Stimulated activated CD4-positive, alpha-beta T cell treated with anti-CD3 and anti-CD28 coated beads, Interleukin-15, amount 100 ng/mL, for 24 hours (primary cell): ENCODE data around the gene AREL1.

ENCODE experiments used
- DNase-seq: peaks from one replicate; pipeline ENCODE4 v3.0.0-alpha.2; 2020

AREL1 gene

DNA sequence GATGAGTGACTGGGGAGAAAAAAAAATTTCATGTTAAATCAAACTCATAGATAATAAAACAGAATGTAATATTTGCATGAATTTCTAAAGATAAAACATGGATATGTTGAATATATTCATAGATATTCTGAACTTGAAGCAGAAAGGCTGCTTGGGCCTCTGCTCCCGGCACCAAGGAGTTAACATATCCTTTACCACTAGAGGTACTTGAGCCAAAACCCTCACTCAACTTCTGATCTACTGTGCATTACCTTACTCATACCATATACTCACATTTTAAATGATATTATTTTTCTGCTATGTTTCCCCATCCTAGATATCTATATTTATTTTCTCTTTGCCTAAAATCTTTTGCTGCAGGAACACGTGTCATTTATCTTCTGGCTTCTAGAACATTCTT, 14.9 kb downstream of the AREL1 start:
- no peak for DNase-seq

DNA sequence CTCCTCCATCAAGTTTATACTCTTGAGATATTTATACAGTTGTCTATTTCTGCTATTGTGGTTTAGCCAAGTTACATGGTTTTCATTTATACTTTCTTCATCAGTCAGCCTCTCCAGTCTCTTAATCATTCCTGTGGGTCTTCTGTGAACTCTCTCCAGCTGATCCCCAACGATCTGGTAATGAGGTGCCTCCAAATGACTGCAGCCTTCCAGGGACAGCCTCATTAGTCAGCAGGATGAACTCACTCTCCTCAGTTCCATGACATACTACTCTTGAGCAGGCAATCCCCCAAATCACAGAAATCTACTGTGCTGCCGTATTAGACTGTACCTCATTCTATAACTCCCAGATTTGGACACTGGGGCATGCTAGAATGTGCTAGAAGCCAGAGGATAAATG, 15.3 kb downstream of the AREL1 start:
- DNase-seq = no peak

DNA sequence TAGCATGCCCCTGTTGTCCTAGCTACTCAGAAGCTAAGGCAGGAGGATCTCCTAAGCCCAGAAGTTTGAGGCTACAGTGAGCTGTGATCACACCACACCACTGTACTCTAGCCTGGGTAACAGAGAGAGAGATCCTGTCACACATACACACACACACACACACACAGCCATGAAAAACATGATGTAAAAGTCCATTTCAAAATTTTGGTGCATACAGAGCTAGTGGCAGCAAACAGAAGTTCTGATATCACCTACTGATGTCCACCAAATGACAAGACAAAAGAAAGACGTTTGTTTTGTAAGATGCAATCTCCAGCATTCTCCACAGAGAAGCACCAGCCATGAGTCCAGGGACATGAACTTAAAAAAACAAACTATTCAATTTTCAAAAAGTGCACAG, 15.9 kb downstream of the AREL1 start:
- no peak for DNase-seq

DNA sequence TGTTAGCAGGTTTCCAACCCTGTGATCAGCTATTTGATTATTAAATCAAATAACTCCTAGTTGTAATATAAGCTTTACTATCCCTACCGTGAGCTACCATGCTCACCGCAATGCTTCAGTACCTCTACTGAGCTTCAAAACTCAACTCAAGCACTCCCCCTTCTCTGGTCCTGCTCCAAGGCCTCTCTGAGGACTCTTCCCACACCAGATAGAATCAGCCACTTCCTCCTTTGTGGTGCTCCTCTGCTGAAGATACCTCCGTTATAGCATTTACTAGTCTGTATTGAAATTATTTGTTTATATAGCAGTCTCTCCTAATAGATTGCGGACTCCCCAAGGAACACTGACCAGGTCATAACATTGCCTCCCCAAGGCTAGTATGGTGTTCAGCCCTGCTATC, 17.5 kb downstream of the AREL1 start:
- no peak for DNase-seq

DNA sequence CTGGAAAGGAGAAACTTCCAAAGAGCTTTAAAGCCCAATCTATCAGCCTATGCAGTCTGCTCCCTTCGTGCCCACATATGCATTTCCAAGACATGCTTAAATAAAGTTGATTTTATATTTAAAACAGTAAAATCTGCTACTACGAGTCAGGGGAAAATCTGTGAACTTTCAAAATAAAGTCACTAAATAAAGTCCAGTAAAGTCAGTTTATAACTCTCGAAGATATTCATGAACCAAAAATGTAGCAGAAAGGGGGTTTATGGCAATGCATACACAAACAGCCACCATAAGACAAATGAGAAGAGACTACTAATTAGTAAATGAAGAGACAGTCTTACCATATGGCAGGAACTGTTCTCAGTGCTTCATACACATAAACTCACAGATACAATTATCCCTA, 19.7 kb downstream of the AREL1 start:
- no peak for DNase-seq

DNA sequence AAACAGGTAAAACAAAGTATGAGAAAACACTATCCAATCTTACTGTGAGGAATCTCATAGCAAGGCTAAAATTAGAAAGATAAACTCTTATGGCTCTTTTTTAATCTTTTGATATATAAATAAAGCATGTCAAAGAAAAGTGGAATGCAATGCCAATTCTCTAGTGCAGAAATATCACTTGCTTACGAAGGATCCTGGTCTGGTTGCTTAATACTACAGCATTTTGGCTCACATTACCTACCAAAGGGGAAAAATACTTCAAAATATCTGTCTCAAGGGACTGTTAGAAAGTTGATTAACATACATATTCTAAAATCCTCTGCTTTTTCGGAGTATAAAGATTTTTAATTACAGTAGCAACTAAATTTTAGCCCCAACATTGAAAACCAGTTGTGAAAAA, 21.4 kb downstream of the AREL1 start:
- DNase-seq = no peak

DNA sequence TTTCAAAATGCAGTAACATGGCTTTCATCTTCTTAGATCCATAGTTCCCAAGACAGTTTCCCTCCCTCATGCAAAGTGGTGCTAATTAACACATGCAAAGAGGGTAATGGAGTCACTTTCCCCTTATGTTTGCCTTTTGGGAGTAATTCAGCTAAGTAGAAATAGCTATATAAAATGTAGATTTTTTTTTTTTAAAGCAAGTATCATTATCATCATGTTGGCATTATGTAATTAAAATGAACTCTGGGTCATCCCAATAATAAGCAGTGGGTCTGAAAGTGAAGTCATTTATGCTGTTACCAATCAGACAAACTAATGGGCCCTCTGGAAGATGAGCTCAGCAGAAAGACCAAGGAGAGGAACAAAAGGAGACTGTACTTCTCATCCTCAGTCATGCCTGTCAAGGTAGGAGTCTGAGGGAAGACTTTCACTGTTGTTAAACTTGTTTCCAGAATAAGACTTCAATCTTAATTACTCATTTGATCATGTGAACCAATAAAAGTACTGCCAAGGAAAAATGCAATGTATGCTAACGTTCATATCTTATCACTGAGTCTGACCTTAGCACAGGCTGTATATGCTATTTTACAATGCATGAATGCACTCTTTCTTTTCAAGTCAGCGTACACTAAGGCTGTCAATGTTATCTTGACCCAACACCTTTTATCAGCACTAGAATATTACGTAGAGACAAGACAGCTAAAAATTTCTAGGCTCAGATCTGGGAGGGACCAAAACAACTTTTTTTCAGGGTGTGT, 26.8 kb downstream of the AREL1 start:
- DNase-seq = no peak

DNA sequence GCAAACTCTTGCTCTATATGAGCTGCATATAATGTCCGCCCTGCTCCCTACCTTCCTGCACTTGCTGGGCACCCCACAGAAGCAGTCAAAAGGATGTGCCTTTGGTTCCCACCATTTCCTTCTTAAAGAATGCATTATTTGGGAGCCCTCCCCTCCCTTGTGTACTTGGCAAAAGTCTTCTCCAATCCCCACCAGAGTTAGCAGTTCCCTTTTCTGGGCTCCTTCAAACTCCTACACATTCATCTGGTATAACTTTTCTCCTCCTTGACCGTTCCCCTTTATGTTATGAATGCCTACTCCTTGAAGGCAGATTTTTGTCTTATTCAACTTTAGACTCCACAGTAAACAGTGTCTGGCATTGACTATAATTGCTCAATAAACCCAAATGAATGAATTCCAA, 27.8 kb downstream of the AREL1 start:
- DNase-seq = no peak

DNA sequence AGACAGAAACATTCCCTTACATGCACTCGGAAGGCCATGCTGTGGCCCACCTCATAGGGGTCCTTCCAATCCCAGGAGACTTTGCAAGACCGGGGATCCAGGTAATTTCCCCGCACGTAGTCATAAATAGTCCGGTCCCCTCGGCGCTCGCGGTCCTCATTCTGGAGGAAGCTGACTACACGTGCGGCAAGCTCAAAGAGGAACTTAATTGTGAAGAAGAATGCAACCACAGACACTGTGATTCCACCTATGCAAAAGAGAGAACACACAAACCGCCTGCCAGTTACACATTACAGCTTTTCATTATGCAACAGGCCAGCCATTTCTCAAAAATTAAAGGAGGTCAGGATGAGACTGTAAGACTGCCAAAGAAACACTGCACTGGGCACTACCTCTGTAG, 28.4 kb downstream of the AREL1 start:
- peak; percentile 8 for DNase-seq

DNA sequence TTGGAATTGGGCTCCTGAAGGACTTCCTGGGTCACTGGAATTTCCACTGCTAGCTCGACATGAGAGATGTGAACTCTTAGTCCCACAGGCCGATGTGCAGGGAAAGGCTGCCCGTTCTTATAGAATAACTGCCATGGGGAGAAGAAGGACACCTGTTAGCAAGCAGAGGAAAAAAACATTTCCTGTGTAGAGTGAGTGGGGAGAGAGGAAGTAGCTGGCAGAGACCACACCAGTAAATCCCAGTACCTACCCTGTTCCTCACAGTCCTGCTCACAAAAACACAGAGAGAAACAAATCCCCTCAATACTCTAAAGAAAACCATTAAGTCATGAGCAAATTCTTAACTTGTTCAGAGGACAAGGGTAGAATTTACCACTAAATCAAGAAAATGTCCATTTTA, 29.5 kb downstream of the AREL1 start:
- no peak for DNase-seq

DNA sequence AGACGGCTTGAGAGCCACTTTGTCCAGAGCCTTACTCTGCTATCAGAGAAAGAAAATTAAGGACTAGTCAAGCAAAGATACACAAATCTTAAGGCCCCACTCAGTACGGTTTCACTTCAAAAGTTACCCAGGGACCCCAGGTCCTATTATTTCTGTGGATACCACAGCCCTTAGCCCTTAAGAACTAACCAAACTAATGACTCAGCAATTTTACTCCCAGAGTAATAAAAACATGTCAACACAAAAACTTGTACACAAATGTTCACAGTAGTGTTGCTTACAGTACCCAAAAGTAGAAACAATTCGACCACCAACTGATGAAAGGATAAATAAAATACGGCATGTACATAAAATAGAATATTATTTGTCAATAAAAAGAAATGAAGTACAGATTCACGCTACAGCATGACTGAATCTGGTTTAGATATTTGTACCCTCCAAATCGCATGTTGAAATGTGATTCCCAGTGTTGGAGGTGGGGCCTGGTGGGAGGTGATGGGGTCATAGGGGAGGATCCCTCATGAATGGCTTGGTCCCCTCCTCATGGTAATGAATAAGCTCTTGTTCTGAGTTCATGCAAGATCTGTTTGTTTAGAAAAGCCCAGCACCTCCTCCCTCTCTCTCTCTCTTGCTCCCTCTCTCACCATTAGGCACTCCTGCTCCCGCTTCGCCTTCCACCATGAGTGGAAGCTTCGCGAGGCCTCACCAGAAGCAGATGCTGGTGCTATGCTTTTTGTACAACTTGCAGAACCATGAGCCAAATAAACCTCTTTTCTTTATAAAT, 30.5 kb downstream of the AREL1 start:
- no peak for DNase-seq

DNA sequence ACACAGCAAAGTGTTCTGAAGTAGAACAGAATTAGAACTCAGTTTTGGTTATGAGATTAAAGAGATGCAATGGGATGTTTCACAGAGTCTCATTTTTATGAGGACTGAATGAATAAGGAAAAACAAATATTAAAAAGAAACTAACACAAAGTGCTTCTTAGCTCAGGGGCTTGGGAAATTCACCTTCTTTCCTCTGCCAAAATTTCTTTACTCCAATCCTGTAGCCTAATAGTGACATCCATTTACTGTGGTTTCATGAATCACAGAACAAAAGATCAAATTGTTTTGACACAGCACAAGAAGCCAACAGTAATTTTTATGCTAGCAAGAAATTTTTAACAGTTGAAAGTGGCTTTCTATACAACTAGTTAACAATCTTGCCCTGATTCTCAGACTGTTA, 37.7 kb downstream of the AREL1 start:
- no peak for DNase-seq

DNA sequence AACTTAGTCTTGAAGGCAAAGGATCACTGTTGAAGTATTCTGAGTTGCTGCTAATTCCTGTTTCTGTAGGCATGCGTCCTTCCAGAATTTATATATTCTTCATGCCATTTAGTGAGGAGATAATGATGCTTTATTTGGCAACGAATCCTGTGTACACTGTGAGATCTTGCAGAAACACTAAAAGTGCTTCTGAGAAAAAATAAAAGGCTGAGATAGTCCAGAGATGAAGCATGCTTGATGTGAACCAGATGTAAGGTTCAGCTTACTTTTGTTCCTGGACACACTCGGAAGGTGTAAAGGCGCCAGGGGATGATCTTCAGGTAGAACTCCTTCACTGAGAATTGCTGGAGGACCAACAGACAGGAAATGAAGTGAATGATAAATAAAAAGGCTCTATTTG, 39.1 kb downstream of the AREL1 start:
- no peak for DNase-seq

DNA sequence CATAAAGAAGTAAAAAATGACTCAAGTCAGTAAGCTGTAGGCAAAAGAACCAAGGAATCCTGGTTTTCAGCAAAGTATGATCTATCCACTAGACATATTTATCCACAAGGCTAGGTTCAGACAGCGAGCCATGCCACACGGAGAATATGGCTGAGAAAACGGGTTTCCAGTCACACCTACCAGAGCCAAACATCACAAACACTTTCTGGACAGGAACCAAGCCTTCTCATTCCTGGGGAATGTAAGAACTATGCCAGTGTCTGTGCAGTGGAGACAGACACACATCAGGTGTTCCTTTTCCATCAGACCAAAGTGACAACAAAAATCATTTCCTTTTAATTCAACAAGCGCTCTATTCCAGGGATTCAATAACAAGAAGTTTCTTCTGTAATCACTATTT, 41.1 kb downstream of the AREL1 start:
- DNase-seq = no peak

DNA sequence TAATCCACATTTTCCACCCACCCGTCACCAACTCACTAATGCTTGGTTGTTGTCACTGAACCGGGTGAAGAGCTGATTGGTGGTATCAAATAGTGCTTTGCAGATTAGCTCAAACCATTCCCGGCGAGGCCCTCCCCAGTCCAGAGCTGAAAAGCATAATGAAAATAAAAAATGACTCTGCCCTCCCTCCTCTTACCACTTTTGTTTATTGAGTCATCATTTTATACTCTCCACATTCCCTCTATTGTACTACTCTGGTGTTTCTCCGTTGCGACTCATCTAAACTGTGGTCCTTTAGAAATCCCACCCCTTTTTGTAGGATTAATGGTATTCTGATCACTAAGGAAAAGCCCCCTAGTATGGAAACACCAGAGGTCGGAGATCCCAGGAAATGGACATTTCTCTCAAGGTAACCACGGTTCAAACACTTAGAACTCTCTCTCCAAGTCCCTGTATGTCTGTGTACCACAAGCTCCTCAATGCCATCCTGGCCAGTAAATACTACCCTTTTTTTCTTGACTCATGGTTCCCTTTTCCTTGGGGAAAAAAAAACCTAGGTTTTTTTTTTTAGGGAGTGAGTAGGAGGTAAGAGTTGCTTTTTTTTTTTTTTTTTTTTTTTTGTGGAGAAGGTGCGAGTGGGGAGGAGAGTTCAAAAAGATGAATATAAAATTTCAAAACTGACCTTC, 42.0 kb downstream of the AREL1 start:
- no peak for DNase-seq

DNA sequence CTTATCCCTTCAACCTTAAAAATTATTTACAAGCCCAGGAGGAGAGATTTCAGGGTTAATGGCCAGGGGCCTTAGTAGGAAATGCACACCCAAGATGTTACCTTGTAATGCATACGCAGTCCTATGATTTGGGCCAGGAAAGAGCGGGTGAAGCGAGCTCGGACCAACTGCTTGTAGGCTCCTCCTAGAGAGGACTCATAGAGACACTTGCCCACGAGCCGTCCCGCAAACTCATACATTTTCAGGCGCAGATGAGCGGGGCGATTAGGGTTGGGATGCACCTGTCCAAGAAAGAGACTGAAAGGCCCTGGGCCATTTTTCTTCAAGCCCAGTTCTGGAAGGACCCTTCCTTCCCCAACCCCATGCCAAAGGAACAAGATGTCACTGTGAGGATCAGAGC, 43.0 kb downstream of the AREL1 start:
- no peak for DNase-seq

DNA sequence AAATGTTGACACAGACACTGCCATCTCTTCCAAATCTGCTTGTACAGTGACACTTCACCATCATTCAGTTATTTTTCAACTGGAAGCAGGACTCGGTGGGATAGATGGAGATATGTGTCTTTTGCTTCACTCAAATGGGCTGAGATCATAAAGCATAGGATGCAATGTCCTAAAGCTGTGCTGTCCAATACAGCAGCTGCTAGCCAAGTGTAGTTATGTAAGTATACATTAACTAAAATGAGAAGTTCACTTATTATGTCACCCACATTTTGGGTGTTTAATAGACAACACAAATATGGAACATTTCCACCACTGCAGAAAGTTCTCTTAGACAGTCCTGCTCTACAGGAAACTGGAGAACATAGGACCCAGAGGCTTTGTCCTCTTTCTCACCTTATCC, 43.6 kb downstream of the AREL1 start:
- no peak for DNase-seq

DNA sequence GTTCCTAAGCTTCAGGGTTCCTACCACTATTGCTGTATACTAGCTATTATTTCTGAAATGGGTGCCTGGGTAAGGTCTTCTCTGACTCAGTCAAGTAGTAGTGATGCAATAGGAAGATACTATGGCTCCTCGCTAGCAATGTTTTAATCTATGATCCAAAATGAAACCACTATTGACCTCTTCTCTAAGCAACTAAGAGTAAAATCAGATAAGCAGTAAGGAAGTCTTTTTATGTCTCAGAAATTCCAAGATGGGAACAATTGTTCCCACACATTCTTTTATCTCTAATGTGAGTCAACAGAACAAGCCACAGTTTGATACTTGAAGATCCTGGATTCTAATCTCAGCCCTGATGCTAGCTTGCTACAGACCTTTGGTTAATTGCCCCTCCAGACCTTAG, 45.1 kb downstream of the AREL1 start:
- DNase-seq = no peak

DNA sequence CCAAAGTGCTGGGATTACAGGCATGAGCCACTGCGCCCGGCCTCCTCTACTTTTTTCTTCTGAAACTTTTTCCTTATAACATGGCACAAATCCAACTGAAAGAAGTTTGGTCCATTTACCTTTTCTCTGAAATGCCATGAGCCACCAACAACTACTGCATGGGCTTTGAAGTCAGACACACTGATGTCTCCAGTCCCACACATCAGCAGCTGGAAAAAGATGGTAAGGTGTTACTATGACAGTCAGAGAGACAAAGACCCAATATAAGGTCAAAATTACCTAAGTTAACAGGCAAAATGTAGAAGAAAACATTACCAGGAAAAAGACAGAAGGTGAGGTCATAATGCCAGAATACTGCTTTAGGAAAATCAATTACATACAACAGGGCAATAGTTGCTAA, 48.2 kb downstream of the AREL1 start:
- no peak for DNase-seq

DNA sequence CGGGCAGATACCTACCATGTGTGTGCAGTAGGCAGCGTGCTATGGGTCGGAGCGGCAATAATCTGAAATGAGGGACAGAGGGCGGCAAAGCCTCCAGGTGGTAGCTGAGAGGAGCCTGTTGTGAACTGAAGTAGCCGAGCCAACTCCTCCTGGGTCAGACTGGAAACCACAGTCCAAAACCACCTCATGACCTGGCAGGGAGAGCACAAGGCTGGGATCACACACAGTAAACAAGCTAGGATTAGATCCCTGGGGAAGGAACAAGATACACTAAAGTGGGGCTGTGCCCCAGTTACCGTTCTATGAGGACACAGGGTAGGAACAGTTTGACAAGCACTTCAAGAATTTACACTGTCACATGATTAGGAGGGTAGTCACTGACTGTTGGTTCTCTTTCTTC, 49.0 kb downstream of the AREL1 start:
- DNase-seq = no peak

DNA sequence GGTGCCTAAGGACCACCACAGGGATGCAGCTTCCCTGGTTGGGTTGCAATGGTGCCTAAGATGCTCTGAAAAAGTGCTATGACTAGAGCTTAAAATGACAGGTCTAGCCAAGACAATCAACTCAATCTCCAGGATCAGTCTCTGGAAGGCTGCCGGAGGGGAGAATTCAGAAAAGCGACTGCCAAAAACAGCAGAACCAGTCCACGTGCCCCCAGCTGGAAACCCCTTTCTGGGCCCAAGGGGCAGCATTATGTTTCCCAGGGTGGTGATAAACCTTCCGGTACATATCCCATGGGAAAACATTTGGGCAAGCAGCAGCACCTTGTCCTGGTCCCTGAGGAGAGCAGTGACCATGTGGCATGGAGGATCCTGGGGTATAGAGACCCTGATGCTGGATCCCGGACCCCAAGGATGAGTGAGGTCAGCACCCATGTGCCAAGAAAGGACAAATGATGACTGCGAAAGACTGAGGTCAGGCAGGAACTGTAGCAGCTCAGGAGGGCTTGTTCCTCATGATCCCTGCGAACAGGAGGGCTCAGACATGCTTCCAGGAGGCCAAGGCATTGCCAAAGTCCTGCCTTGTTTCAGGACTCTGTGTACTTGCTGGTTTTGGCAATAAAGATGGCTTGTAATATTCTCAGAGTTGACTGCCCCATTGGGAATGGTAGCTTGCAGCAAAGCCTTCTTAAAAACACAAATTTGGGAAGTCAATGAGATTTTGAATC, 51.0 kb downstream of the AREL1 start:
- no peak for DNase-seq

DNA sequence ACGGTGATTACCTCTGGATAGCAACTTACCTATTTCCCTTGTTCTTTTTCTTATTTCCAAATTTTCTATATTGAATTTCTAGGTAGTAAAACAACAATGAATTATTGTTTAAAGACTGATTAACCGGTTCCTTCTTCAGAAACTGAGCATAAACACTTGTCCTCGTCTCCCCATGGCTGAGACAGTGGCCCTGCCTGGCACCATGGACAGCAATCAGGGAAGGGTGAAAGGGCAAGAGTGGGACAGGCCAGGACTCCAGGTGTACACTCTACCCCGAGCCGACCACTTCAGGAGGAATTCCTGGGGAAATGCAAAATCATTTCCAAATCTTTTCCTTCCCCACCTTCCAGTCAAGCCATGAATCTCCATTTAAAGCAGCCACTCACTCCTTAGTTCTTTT, 52.0 kb downstream of the AREL1 start:
- no peak for DNase-seq

DNA sequence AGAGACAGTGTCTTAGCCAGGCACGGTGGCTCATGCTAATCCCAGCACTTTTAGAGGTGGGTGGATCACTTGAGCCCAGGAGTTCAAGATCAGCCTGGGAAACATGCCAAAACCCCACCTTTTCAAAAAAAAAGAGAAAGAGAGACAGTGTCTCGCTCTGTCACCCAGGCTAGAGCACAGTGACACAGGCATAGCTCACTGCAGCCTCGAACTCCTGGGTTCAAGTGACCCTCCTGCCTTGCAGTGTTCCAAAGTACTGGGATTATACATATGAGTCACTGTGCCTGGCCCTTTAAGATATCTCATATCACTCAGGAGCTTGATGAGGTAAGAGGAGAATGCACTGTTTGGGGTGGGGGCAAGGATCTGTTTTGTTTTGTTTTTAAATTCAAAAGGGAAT, 52.7 kb downstream of the AREL1 start:
- no peak for DNase-seq
